ENCODE results near the gene RNF138.
"Not testable (repeated sequence)": the region's sequence is repeated elsewhere in the genome, so short reads cannot be mapped to it uniquely, and the experiment has no call there.

RNF138 gene

GRCh38 chr18:32173654-32174053 is 82.0 kb downstream of the RNF138 start:
- no peak for DNase-seq (ENCODE audit: low read depth, low spot score)

GRCh38 chr18:32174719-32175118 is 83.0 kb downstream of the RNF138 start:
- DNase-seq (ENCODE audit: low read depth, low spot score): no peak

GRCh38 chr18:32175265-32175664 is 83.6 kb downstream of the RNF138 start:
- DNase-seq (ENCODE audit: low read depth, low spot score): no peak

GRCh38 chr18:32176745-32177144 is 85.1 kb downstream of the RNF138 start:
- DNase-seq (ENCODE audit: low read depth, low spot score): not testable (repeated sequence)

- DNase-seq (ENCODE audit: low read depth, low spot score): no peak
These were observed 85.9 kb downstream of the RNF138 start for GRCh38 chr18:32177530-32177929.
